Measurements from ENCODE around the gene DNAAF8.

The DNAAF8 gene

GRCh38 chr16:4798456-4798855, 64.1 kb downstream of the DNAAF8 start:
- TF ChIP-seq CTCF (conservative IDR thresholded peaks at IDR 0.05; ENCODE audit: low read depth, low read length), result no peak
- DNase-seq (ENCODE audit: low read depth), result no peak
- no peak overlapping the region for H3K4me3 ChIP-seq (ENCODE audit: low read length)

Data from retinal pigment epithelial cell (primary cell).